Renal cortical epithelial cell (primary cell): ENCODE measurements around the gene KCNA10. TPM values are rescaled to one million over a fixed set of nuclear protein-coding genes. Genes with fewer than 3 reads are reported as not detected.
"Not testable (repeated sequence)": the region's sequence is repeated elsewhere in the genome, so short reads cannot be mapped to it uniquely, and the experiment has no call there.

ENCODE experiments used
- DNase-seq: peaks from one replicate; pipeline ENCODE4 v3.0.0-alpha.2; 2011; ENCODE audit warnings: low read depth
- total RNA-seq: library from RNA; depleted of rRNA; stranded (reverse); fragments of >200 nt; gene quantifications from 2 replicates; pipeline ENCODE4 v1.2.3, GENCODE V29; 2014

KCNA10 gene
- total RNA-seq, 1 donor from 2014 or later, result not detected

DNA sequence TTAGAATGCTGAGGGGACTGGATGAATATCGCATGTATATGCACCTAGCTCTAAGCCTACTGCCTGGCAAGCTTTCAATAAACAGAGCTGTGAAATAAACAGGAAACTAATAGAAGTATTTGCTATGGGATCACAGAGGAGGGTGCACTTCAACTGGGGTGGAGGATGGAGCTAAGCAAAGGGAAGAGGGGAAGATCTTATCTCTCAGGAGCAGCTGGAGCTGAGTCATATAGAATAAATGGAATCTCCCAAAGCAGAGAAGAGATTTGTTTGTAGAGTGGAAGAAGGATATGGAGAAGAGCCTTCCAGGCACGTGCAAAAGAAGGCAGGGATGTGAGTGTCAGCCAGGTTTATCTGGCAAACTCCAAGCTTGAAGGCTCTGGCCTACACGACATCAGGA, 17.0 kb upstream of the KCNA10 start:
- no peak for DNase-seq

DNA sequence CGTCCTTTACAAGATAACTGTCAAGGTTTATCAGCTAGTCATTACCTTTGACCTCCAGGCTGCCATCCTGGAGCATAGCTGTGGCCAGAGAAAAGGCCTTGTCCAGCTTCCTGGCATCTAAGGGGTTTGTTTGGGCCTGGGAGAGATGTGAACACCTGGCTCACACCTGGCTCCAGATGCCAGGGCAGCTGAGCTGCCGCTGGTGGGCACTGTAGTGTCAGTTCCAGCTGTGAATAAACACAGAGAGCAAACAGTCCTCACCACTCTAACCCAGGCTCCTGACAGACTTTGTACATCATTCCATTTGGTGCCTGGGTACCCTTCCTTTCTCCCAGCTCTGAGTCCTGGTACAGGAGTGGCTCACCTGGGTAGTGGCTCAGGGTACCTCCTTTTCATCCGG, 14.3 kb upstream of the KCNA10 start:
- DNase-seq, result no peak

GRCh38 chr1:110529011-110529410, 10.0 kb upstream of the KCNA10 start:
- no peak for DNase-seq

DNA sequence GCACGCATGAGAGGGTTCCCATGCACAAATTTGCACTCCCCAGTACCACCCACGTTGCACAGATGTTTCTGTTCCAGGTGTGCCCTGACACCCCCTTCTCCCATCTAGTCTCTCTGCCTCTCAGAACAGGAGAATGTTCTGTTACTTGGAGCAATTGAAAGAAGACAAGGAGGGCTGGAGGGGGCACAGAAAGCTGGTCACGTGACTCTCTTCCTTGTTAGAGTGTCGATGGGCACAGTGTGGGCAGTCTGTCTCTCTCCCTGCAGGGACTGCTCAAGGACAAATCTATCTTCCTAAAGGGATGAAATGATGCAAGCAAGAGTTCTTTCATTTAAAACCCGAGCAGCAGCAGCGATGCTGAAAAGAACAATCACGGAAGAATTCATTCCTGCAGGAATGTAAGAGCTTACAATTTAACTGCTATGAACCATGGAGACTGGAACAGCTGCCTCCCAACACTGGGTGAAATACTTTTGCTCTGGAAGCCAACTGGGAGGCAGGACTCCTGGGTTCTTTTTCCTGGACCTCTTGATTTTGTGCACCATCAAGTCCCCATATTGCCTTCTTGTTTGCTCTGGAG, 7.3 kb upstream of the KCNA10 start:
- DNase-seq, result no peak

DNA sequence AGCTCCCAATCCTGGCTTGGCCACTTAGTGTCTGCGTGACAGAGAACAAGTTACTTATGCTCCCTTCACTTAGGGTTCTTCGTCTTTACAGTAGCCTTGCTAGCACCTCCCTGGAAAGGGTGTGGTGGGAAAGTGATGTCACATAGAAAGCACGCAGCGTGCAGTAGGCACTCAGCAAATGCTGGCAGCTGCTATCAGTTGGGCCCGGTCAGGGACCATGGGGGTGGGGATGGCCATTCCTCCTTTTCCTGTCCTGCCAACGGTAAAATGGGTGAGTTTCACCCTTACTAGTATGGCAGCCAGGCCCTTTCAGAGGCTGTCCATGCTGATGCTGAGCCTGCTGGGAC, 6.2 kb upstream of the KCNA10 start:
- no peak for DNase-seq

GRCh38 chr1:110524311-110525248, 5.6 kb upstream of the KCNA10 start:
- peak; percentile 9 for DNase-seq

DNA sequence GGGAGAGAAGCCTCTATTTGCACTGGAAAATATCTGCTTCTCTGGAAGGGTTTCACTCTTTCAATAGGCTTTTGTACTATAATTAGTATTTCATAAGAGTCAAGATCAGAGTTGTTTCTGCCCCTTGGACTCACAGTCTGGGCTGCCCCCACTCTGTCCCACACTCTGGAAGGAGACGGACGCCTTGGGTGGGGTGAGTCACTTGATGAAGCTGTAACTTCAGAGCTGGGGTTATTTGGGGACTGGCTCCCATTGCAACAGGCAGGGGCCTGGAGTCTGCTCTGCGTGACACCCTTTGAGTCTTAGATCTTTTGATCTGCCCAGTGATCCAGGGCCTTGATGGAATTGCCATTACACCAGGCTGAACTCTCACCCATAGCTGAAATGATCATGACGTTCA, 4.0 kb upstream of the KCNA10 start:
- DNase-seq, result no peak

- no peak for DNase-seq
These were observed 3.6 kb upstream of the KCNA10 start for GRCh38 chr1:110522560-110522959.

GRCh38 chr1:110520827-110521226, 1.9 kb upstream of the KCNA10 start:
- no peak for DNase-seq

DNA sequence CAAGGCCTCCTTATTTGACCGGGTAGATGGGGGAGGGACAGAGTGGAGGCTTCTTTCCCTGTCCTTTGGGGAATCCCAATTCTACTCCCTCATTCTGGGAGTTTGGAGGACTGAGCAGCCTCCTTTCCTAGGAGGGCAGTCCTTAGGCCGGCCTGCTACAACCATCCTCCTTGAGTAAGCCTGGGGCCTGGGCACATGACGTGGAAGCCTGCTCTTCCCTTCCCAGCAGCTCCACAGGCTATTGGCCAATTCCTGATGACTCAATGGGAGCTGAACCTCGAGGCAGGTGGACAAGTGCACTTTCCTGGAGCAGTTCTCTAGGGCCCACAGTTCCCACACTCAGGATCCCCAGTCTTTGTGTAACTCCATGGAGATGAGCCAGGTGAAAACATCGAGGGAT, 3.1 kb downstream of the KCNA10 start:
- no peak for DNase-seq

GRCh38 chr1:110515041-110515440, 3.9 kb downstream of the KCNA10 start:
- no peak for DNase-seq

- DNase-seq, result no peak
These were observed 5.5 kb downstream of the KCNA10 start for GRCh38 chr1:110513511-110513910.

DNA sequence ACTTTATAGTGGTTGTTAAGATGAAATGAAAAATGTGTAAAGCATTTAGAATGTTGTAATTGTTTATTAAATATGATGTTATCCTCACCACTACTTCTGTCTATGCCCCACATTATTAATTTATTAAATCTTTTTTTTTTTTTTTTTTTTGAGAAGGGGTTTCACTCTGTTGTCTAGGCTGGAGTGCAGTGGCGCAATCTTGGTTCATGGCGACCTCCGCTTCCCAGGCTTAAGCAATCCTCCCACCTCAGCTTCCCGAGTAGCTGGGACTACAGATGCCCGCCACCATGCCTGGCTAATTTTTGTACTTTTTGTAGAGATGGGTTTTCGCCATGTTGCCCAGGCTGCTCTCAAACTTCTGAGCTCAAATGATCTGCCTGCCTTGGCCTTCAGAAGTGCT, 7.5 kb downstream of the KCNA10 start:
- no peak for DNase-seq

GRCh38 chr1:110510921-110511320, 8.1 kb downstream of the KCNA10 start:
- not testable (repeated sequence) for DNase-seq

GRCh38 chr1:110509655-110510054, 9.3 kb downstream of the KCNA10 start:
- no peak for DNase-seq

DNA sequence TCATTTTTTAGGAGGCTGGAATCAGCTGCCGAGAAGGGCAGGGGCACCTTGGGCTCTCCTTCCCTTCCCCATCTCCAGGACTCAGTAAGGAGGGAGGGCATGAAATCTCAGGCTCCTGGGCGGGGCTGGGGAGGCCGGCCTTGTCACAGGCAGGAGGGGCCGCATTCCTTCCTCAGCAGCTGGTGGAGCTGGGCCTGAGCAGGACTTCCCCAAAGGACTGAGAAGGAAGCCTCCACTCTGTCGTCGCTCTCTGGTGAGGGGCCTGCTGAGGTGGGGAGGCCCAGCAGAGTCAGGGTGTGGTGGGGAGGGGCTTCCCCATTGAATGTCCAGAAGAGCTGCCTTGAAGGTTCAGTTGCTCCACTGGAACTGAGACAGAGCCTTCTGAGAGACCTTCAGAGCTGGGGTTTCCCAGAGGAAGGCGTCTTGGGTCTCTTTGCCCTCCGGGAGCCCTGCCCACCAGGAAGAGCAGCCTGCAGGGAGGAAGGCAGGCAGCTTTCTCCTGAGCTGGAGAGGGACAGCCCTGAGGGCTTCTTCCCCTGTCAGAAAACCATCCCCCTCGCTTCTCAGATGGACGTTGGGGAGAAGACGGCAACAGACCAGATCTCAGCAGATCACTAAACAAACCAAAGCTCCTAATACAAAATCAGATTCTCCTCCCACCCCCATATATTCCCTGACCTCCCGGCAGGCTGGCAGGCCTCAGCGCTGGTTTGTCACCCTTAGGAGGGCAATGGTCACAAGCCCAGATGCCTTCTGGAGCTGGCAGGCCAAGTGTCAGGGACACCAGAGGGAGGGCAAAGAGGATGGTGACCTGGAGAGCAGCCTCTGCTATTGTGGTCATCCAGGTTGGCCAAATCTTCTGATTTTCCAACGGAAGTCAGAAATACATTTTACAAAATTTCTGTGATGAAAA, 10.7 kb downstream of the KCNA10 start:
- DNase-seq, result no peak

- DNase-seq, result no peak
These were observed 12.4 kb downstream of the KCNA10 start for GRCh38 chr1:110506541-110506940.

DNA sequence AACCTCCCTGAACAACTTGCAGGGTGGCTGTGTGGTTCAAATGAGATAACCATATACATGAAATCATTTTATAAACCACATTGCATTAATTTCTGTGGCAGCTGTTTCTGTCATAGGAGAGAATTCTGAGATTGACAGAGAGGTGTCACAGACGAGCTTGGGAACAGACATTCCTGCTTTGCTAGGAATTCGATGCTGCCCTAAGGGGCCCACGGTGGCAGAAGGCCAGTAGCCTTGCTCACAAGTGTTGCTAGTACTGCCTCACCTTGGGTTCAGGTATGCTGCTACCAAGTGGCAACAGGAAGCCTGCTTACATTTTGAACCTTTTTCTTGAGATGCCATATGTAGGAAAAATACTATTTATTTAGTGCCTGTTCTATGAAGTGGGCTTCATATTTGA, 13.4 kb downstream of the KCNA10 start:
- DNase-seq, result no peak

- no peak for DNase-seq
These were observed 14.7 kb downstream of the KCNA10 start for GRCh38 chr1:110504226-110504625.

- DNase-seq, result no peak
These were observed 15.5 kb downstream of the KCNA10 start for GRCh38 chr1:110503471-110503870.

DNA sequence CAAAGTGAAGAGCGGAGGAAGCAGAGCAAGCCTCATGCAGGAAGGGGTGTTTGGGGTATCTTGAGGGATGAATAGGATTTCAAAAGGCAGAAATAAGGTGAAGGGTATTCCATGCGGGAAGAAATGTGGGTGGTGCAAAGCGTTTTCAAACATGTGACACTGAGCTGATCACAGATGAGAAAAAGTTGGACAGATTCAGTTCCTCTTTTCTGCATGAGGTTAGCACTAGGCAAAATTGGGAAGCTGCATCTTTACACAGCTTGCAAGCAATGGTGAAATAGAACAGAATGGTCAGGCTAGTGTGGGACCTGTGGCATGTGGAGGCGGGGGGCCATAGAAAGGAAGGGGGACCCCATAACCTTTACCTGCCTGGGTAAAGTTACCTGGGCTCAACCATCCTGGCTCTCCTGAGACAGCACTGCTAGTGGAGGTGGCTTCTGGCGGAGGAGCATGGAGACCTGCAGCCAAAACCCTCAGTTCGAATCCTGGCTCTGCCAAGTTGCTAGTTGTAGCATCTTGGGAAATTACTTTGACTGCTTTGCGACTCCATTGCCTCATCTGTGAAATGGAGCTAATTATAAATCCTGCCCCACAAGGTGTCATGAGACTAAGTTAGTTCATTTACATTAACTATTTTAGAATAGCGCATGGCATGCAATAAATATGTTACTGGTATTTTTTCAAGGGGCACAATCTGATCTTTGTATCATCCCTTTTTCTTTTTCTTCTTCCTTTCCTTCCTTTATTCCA, 16.4 kb downstream of the KCNA10 start:
- no peak for DNase-seq
